ENCODE measurements around the gene RFX1.

DNA sequence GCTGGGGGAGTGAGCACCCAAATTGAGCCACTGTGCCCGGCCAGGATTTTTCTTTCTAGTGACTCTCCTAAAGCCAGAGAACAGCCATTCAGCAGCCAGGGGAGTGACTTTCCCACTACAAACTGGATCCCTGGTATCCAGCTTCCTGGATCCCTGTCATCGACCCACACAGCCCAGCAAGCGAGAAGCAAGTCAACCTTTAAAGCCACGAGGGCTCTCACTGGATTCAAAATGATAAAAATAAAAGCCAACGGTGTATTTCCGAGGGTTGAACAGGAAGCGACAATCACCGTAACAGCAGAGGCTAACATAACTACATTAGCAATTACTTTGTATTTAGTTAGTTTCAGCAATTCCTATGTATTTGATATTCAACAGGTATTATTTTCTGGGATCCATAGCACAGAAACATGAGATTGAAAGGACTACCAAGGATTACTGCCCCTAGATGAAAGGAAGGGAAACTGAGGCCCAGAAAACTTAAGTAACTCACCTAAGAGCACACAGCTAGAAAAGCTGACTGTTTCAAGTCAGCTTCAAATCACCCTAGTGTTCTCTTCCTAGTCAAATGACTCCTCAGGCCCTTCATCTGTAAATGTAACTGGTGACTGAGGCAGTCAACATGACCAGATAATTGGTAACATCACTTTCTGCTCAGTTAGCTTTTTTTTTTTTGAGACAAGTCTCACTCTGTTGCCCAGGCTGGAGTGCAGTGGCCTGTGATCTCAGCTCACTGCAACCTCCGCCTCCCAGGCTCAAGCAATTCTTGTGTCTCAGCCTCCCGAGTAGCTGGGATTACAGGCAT, 2.7 kb downstream of the RFX1 start:
- TF ChIP-seq CTCF (IDR thresholded peaks at IDR 0.05 in 4 of 5, conservative IDR thresholded peaks at IDR 0.05 in 1 of 5) (no peak), POLR2A (IDR thresholded peaks at IDR 0.05) (no peak)

Measured in gastrocnemius medialis (tissue), 4 donors.